ENCODE data around the gene NFATC4. TPM values are rescaled to one million over a fixed set of nuclear protein-coding genes. Genes with fewer than 3 reads are reported as not detected.

The NFATC4 gene
- total RNA-seq, 1 experiment from 2014 or later, result 60.7 TPM

GRCh38 chr14:24366413-24366720 lies 1.6 kb upstream of the NFATC4 start:
- DNase-seq (ENCODE audit: low spot score) (no peak), ATAC-seq (no peak)
- Mint-ChIP-seq H3K27ac (no peak overlapping the region), H3K36me3 (no peaks in the 10 kb centered on the region), H3K27me3 (ENCODE audit: low read depth) (peaks cover 23% of the 10 kb centered on the region), H3K4me1 (peaks cover 15% of the 10 kb centered on the region), H3K9me3 (no peaks in the 10 kb centered on the region), H3K4me3 (peak overlapping the region; percentile 90)
- CTCF ChIA-PET, result interaction anchor here (0.6 to 2.3 kb wide), 35 partner anchors 10 to 959 kb away, joined by 3 to 148 read pairs (median 7); partner anchors contain the start of genes ADCY4, CBLN3, CIDEB and DHRS1
- POLR2A ChIA-PET, result interaction anchor here (0.6 to 2.0 kb wide), 6 partner anchors 33 to 105 kb away, joined by 3 to 23 read pairs (median 4); partner anchors contain the start of genes CBLN3, KHNYN and SDR39U1
- TF ChIP-seq ERG (CRISPR knock-in tag; IDR thresholded peaks at IDR 0.05) (no peak), AR (CRISPR knock-in tag; IDR thresholded peaks at IDR 0.05) (no peak), HMGXB4 (CRISPR knock-in tag; IDR thresholded peaks at IDR 0.05) (no peak), SOX15 (CRISPR knock-in tag; IDR thresholded peaks at IDR 0.05) (no peak), STAT6 (CRISPR knock-in tag; conservative IDR thresholded peaks at IDR 0.05; ENCODE audit: low read depth) (no peak), ZNF423 (CRISPR knock-in tag; IDR thresholded peaks at IDR 0.05) (no peak), MXD4 (CRISPR knock-in tag; IDR thresholded peaks at IDR 0.05; ENCODE audit: borderline replicate concordance) (no peak), PREB (CRISPR knock-in tag; IDR thresholded peaks at IDR 0.05; ENCODE audit: borderline replicate concordance) (no peak), EMX1 (CRISPR knock-in tag; IDR thresholded peaks at IDR 0.05) (no peak), NFYB (CRISPR knock-in tag; conservative IDR thresholded peaks at IDR 0.05; ENCODE audit: low read depth) (no peak), ETV6 (CRISPR knock-in tag; IDR thresholded peaks at IDR 0.05) (no peak), ZNF317 (CRISPR knock-in tag; IDR thresholded peaks at IDR 0.05; ENCODE audit: borderline replicate concordance, low read depth) (no peak), HMGA2 (CRISPR knock-in tag; IDR thresholded peaks at IDR 0.05) (no peak), AFF4 (CRISPR knock-in tag; IDR thresholded peaks at IDR 0.05; ENCODE audit: borderline replicate concordance) (no peak), SMAD3 (CRISPR knock-in tag; IDR thresholded peaks at IDR 0.05; ENCODE audit: borderline replicate concordance) (no peak), ZNF138 (CRISPR knock-in tag; conservative IDR thresholded peaks at IDR 0.05) (no peak)
